GM19452 (cell line): ENCODE results near the gene UBIAD1.
"Not testable (repeated sequence)": the region's sequence is repeated elsewhere in the genome, so short reads cannot be mapped to it uniquely, and the experiment has no call there.

Experiments
- ATAC-seq: cut with Tn5 transposase; IDR thresholded peaks from one replicate; pipeline ENCODE4 v1.9.1; 2021; ENCODE audit not compliant: unreplicated experiment

UBIAD1 gene

GRCh38 chr1:11279152-11279551 lies 6.2 kb downstream of the UBIAD1 start:
- no peak for ATAC-seq

DNA sequence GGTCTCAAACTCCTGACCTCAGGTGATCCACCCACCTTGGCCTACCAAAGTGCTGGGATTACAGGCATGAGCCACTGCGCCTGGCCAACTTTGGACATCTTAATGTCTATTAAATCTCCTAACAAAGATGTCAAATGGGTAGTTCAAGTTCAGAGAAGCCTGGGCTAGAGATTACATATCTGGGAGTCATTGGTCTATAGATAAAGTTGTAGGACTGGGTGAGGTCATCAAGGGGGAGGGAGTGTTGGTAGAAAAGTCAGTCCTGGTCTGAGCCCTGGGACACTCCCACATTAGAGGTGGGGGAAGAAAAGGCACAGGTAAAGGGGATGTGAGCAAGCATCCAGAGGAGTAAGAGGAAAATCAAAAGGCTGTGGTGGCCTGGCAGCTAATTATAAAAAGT lies 6.6 kb downstream of the UBIAD1 start:
- ATAC-seq = no peak

GRCh38 chr1:11280719-11281376 lies 7.8 kb downstream of the UBIAD1 start:
- ATAC-seq = no peak

GRCh38 chr1:11281518-11282331 lies 8.7 kb downstream of the UBIAD1 start:
- ATAC-seq = no peak

GRCh38 chr1:11283151-11283550 lies 10.2 kb downstream of the UBIAD1 start:
- no peak for ATAC-seq

DNA sequence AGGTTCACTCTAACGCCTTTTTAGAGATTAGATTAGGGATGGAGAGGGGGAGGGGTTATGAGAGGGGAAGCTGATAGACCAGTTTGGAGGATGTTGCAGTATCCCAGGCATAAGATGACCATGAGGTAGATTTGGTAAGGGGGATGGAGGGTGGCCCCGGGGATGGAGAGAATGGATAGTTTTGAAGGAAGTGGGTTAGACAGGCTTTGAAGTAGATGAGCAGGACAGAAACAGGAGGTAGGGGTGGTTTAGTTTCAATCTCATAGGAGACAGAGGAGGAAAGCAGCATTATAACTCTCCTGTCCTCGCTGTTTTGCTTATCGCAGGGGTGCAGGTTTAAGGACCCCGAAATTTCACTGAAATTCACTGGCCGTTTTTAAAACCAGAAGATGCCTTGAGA lies 11.8 kb downstream of the UBIAD1 start:
- no peak for ATAC-seq

- no peak for ATAC-seq
Measured at GRCh38 chr1:11285883-11286734, 13.1 kb downstream of the UBIAD1 start.

GRCh38 chr1:11286735-11287410 lies 13.9 kb downstream of the UBIAD1 start:
- ATAC-seq = no peak

- no peak for ATAC-seq
Measured at GRCh38 chr1:11289064-11289463, 16.1 kb downstream of the UBIAD1 start.

GRCh38 chr1:11291049-11291448 lies 18.1 kb downstream of the UBIAD1 start:
- no peak for ATAC-seq

DNA sequence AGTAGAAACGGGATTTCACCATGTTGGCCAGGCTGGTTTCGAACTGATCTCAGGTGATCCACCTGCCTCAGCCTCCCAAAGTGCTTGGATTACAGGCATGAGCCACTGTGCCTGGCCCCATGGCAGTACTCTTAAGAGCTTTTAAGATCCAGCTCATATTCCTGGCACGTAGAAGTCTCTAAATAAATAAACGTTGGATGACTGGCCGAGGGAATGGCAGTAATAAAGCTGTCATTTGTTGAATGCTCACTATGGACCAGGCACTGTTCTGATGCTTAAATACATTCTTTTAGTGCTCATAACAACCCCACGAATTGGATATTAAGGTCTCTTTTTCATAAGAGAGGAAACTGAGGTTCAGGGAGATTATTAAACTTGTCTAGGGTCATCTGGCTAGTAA lies 20.9 kb downstream of the UBIAD1 start:
- no peak for ATAC-seq

DNA sequence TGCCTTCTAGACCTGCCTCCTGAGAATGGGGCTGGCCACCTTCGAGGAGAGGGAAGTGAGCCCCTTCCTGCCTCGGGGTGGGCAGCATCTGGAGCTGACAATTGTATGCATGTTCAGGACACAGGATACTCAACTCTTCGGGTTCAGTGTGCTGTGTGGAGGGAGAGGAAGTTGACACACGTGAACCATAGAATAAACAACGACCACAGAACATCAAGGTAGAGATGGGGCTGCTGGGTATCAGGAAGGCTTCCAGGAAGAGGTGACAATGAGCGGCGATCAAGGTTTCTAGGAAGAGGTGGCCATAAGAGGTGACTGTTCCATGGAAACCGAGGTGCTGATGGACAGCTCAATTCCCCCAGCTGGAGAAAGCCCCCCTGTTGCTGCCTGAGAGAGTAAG lies 22.0 kb downstream of the UBIAD1 start:
- no peak for ATAC-seq

- ATAC-seq = no peak
Measured at GRCh38 chr1:11295905-11296304, 22.9 kb downstream of the UBIAD1 start.

- ATAC-seq = not testable (repeated sequence)
Measured at GRCh38 chr1:11297774-11298173, 24.8 kb downstream of the UBIAD1 start.

- no peak for ATAC-seq
Measured at GRCh38 chr1:11298390-11299224, 25.6 kb downstream of the UBIAD1 start.

DNA sequence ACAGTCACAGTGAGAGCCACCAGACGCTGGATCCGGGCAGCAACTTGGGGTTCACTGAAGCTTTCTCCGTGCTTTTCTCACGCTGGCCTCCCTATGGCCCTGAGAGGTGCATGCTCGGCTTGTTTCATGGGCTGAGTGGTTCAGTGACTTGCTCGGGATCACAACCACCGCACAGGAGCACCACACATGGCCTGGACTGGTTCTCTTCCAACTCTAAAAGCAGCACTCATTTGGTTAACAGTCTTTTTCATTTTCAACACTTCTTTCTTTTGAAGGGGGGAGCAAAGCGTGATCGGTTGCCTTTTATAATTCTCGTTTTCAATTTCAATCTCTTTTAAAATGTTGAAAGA lies 26.2 kb downstream of the UBIAD1 start:
- no peak for ATAC-seq

GRCh38 chr1:11301601-11302000 lies 28.6 kb downstream of the UBIAD1 start:
- no peak for ATAC-seq

- no peak for ATAC-seq
Measured at GRCh38 chr1:11302366-11302765, 29.4 kb downstream of the UBIAD1 start.

DNA sequence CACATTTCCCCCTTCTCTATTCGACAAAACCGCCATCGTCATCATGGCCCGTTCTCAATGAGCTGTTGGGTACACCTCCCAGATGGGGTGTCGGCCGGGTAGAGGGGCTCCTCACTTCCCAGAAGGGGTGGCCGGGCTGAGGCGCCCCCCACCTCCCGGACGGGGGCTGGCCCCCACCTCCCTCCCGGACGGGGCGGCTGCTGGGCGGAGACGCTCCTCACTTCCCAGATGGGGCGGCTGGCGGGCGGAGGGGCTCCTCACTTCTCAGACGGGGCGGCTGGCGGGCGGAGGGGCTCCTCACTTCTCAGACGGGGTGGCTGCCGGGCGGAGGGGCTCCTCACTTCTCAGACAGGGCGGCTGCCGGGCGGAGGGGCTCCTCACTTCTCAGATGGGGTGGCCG lies 32.5 kb downstream of the UBIAD1 start:
- ATAC-seq = not testable (repeated sequence)

DNA sequence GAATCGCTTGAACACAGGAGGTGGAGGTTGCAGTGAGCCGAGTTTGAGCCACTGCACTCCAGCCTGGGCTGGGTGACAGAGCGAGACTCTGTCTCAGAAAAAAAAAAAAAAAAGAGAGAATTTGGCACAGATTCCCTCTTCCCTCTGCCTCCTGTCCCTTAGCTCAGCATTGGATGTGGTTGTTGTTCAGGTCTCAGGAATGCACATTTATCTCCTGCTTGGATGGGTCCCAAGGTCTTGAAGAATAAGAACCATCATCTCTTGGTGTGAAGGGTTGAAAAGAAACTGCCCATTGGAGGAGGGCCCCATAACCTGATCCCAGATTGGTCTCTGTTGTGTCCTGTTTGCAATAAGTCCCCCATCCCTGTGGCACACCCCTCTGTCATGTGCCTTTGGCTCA lies 34.9 kb downstream of the UBIAD1 start:
- ATAC-seq = no peak
